ENCODE results near the gene HEY2.
A peak's percentile ranks its signal among the peaks of the same experiment; 100 is the strongest.
"Not testable (repeated sequence)": the region's sequence is repeated elsewhere in the genome, so short reads cannot be mapped to it uniquely, and the experiment has no call there.

HEY2 gene

DNA sequence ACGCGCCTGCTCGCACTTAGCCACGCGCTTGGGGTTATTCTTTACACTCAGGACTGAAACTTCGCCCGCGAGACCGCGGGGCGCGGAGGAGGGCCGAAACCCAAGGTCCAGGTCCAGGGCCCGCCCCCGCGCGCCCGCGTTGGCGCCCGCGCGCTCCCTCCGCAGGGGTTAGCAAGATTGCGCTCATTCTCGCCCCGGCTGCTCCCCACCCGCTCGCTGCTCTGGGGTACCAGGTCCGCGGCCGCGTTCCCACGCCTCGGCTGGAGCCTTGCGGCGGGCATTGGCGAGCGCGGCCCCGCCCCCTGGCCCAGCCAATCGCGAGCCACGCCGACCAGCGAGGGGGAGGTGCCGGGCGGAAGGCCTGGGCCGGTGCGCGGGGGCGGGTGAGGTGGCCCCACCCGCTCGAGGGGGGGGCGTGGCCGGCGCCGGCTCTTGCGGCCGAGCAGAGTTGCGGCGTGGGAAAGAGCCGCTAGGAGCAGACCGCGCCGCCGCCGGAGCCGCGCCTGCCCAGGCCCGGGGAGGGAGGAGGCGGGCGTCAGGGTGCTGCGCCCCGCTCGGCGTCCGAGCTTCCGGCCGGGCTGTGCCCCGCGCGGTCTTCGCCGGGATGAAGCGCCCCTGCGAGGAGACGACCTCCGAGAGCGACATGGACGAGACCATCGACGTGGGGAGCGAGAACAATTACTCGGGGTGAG lies at the start of gene HEY2:
TSS of gene HEY2 (plus strand) at position 460 of the 692 bp plus-strand sequence. CDS start at position 605, 145 bp downstream.
- DNase-seq, result peak; percentile 80

DNA sequence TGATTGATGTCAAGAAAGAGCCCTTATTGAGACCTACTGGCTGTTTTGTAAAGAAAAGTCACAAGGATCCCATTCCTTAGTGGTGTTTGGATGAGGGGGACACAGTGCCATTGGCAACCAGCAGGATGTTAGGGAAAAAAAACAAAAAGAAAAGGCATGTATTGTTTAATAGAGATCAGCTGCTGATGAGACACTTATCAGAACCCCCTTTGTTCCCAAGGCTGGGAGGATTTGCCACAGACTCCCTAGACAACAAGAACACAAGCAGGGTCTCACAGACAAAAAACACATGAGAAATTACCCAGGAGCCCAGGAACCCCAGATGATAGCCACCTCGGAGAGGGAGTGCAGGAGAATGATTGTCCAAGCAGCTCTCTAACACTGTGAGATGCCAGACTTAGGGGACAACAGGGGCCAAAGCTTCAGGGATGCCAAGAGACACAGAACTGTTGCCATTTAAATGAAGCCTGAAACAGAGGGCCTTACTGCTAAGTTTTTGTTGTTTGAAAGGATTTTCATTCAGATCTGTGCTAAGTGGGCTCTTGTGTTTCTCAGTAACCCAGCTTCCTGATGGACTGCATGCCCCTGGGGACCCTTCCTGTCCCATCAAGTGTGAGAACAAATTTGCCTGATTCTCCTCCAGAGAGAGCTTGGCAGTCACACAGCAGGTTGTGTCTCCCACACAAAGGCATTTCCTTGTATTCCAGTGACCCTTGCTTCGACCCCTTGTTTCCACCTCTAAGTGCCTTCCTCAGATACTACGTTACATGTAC lies 48.7 kb upstream of the HEY2 start:
- no peak for DNase-seq

DNA sequence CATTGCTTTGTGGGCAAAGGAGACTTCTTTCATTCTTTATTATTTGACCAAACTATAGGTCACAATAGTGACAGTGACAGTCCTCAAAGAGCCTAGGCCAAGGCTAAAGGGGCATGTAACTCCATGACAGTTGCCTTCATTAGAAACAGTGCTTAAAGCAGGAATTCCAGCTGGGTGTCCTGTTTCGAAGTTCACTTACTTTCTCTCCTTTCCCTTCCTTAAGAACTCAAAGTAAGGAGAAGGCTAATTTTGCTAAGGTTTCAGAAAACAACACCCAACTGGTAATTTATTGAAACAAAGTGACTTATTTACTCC lies 48.1 kb upstream of the HEY2 start:
- DNase-seq, result no peak

DNA sequence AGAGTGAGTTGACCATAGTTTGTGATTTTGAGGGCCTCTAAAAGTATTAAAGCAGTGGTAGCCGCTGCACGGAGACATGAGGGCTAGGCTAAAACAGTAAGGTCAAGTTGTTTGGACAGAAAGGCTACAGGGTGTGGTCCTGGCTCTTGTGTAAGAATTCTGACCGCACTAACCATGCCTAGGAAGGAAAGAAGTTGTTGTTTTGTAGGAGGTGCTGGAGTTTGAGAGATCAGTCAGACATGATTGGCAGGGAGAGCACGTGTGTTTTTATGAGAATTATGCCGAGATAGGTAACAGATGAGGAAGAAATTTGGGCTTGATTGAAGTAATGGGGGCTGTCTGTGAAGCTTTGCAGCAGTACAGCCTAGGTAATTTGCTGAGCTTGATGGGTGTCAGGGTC lies 45.5 kb upstream of the HEY2 start:
- DNase-seq, result not testable (repeated sequence)

DNA sequence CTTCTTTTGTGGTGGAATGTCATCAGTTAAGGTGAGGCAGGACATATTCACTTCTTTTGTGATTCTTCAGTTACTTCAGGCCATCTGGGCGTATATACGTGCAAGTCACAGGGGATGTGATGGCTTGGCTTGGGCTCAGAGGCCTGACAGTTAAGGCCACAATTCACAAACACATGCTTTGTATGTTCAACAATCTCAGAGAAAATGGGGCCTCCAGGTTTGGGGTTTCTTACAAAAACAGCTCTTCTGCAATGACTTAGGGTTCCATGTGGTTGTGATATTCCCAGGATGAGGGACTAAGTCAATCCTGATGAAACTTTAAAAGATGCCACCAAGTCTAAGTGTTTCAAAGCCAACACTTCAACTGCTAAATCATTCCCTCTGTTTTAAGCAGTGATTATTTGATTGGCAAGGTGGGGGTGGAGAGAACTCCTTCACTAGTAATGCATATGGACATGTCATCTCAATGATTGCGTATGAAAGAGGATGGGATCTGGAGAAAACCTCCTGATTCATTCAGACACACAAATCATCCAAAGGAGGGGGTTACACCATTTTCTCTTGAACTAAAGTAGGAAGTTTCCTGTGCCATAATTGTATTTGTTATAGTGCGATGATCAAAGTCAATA lies 41.7 kb upstream of the HEY2 start:
- no peak for DNase-seq

DNA sequence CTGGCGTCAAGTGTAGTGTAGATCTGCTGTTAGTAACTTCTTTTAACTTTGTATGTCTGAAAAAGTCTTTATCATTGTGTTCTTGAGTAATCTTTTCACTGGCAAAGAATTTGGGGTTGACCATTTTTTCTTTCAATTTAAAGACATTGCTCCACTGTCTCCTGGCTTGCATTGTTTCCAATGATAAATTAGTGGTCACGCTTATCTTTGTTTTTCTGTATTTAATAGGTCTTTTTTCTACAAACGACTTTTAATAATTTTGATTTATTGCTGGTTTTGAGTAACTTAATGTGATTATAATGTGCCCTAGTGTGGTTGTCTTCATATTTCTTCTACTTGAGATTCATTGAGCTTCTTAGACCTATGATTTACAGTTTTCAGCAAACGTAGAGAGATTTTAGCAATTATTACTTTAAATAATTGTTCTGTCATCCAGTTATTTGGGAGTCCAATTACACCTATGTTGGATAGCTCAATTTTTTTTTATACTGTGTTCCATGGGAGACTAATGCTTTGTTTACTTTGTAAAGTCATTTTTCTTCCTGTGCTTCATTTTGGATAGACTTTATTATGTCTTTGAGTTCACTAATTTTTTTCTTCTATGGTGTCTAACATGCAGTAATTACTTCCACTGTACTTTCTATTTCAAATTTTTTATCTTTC lies 38.3 kb upstream of the HEY2 start:
- no peak for DNase-seq

DNA sequence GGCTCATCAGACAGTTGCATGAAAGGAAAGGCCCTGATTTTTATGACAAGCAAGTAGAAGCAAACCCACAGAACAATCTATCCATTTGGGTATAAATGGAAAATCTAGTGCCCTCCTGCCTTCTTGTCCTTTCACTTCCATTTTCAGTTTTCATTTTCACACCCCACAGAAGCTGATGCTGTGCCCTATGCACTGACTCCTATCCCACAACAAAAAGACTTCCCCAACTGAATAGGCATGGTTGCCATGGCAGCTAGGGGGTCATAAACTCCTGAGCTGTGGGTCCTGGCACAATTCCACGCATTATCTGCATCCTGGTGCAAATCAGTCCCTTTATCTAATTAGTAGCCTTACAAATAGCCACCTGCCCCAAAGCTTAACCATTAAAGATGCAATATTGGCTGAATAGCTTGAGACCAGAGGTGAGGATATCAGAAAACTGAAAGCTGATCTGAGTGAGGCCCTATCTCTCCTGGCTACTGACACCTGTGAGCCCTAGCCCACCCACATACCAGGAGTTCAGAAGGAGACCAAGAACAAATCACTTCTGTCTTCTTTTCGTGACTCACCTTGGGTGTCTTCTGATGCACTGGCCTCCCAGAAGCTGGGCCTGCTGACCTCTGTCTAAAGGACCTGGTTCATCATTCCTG lies 34.9 kb upstream of the HEY2 start:
- DNase-seq, result no peak

DNA sequence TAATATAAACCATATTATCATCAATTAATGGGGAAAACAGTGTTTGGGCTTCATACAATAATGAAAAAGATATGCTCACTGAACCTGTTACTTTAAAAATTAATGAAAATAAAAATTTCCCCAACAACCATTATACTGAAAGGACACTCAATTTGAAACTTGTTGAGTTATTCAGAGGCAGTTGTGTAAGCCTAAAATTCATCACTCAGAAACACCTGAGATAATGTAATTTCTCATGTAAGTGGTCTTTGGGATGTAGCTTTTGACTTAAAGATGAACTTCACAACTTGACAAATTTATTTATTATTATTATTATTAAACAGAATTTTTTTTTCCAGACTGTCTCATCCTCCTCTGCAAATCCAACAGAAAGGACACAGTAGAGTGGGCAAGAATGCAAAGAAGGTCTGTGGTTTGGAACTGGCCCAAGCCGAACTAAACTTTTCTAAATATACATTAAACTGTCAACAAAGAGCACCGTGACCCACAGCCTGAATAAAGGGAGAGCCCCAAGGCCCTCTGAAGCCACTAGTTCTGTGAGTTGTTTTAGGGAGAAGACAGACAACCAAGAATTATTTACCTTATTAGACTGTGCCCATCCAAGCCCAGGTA lies 32.2 kb upstream of the HEY2 start:
- no peak for DNase-seq

DNA sequence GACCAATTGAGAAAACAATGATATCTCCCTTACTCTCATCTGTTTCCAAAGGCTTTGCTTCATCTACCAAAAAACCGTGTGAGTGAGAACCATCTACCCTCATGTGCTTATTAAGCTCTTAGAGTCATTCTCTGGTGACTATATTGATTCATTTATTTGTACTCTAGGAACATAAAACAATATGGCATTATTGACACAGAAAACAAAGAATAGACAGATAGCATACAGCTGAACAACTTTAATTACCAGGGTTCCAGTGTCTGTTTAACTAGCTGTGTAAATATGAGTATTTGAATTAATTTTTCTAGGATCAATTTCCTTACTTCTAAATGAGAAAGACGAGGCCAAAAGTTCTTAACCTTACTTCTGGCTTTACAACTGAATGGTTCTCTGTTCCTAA lies 31.3 kb upstream of the HEY2 start:
- DNase-seq, result peak; percentile 50

DNA sequence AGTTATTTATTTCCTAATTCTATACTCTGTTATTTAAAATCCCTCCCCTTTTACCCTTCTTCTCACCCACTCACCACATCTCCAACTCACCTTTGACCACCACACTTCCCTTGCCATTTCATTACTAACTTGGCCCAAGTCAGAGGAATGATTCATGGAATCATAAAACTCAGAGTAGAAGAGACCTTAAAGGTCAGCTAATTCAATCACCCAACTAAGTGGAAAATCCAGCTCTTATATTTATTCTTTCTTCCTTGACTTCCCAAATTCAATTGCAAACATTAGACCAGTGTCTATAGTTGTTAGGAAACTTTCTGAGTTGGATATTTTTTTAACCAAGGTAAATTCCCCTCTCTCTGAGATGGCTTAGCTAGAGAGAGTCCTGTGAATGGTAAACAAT lies 26.5 kb upstream of the HEY2 start:
- no peak for DNase-seq

DNA sequence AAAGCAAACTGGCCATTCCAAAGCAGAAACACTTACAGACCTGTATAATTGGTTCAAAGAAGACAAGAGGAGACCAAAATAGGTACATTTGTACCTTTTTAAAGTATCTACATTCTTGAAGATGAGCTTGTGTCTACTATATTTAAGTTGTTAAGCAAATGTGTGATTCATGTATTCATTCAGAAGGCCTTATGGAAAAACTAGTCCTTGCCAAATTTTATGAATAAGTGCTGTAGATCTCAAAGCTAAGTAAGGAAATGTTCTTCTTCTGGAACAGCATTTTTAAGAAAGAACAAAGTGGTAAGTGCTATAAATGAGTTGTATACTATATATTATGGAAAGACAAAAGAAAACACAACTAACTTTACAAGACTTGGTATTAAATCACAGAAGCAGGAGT lies 22.2 kb upstream of the HEY2 start:
- DNase-seq, result no peak

DNA sequence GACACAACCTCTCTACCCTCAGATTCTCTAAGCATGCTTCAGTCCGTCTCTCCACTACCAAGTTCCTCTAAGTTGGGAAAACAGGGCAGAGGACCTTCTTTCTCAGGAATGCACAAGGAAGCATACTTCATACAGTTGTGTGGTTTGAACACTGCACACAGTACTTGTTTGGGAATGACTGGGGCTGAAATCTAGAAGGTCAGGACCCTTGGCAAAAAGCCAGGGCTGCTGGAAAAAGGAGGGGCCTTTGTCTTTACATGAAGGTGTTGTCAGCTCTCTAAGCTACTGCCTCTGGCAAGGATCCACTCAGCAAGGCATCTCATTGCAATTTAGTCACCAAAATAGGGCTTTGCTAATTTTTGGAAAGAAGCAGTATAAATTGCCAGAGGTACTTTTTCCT lies 20.7 kb upstream of the HEY2 start:
- DNase-seq, result no peak

DNA sequence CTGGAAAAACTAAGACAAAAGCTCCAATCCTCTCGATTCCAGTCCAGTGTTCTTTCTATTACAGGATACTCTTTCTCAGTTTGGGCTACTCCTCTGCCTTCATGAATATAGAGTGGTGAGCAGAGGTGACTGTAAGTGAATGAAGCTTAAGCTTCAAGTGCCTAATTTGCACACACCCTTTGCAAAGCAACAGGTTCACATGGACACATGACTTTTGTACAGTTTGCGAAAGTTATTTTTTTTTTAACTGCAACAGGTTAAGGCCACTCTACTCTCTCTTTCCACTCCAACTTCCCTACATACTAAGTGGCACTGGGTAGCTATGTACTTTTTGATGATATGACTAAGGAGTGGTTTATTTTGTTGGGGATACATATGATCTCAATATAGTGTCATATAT lies 19.4 kb upstream of the HEY2 start:
- DNase-seq, result no peak

DNA sequence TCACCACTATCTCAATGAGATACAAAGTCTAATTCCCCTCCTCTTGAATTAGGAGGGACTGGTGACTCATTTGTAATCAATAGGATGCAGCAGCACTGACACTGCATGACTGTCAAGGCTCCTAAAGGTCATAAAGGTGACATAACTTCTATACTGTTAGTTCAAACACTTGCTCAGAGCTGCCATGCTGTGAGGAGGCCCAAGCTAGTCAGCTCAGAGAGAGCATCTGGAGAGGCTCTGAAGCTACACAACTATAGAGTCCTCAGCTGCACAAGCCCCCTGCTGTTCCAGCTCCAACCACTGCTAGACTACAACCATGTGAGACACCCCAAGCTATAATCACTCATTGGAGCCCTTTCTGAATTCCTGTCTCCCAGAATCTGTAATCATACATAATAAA lies 17.0 kb upstream of the HEY2 start:
- no peak for DNase-seq

DNA sequence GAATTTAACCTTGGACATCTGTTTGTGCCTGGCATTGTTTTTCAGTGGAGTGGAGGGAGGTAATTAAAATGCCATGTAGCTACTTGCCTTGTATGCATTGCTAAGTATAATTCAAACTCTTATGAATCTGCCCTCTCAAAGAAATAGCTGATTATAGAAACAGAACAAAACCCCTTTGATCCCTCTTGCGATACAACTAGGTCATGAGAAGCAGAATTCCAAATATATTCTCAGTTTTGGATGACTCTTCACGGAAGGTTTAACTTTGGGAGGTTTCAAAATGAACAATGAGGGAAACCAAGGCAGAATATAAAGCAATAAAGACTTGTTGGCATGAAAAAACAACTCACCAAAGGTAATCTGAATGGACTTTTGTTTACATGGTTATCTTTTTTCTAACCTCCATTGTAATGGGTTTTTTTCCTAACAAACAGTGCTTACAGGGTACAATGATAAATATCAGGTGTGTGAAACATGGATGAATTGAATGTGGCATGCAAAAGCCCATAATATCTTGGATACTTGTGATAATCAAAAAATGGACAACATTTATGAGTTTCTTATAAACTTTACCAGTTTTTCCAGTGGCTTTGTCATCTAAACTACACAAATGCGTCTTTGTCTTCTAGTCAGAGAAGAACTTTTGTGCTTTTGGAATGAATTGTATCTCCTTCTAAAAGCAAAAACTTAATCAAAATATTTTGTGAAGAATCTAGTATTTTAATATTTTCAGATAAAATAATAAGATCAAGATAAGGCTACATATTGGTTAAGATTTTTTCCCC lies 15.7 kb upstream of the HEY2 start:
- no peak for DNase-seq

DNA sequence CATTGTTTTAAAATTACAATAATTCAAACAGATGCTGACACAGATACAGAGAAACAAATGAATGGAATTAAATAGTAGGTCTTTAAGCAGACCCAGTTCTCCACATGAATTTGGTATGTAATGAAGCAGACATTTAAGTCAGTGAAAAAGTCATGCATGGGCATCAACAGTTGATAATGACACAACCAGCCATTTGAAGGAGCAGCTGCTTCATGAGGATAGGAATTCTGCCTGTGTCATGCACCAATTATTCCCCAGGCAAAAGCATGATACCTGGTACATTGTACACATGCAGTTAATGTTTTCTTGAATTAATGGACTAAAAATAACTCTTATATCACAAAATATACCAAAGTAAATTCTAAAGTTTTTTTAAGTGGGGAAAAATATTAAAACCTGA lies 11.2 kb upstream of the HEY2 start:
- no peak for DNase-seq

DNA sequence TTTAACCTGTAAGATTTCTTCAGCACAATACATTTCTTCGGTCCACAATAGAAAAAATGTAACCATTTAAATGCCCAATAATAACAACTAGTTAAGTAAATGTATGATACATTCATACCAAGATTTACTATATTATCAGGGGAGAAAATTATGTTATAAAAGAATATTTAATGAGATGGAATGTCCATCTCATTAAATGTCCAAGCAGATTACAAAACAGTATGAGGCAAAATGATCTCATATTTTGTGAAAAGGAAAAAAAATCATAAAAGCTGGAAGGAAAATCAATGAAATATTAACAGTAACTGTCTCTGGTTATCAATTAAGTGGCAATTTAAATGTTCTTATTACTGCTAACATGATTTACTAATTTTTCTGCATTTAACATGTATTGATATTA lies 10.1 kb upstream of the HEY2 start:
- no peak for DNase-seq

DNA sequence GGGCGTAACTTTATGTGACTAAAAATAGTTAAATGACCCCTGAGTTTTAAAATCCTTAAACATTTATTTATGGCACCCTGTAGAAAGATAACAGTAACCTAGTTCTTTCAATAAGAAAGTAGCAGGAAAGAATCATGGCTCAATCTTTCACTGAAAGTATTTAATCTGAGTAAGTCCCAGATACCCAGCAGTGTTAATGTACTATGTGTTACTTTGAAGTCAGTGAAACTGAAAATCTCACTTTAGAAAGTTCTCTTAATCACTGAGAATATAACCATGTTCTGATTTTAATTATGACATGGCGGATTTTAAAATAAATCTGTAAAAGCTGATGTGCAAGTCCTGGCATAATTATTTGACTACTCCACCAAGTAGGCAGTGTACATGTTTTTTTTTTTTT lies 8.1 kb upstream of the HEY2 start:
- no peak for DNase-seq

DNA sequence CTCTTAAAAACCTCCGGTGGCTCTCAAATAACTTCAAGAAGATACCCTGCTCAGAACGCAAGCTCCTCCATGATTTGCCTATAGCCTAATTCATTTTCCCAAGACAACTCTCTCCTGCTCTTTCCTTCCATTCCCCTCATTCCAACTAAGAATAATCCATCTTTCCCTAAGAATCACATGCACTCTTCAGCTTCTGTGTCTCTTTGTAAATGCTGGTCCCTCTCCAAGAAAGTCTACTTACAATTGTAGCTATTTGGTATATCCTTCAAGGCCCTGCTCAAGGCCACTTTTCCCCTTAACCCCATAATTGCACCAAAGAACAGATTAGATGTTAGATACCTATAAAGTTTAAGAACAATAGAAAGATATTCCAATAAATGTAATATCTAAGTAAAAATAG lies 7.4 kb upstream of the HEY2 start:
- no peak for DNase-seq

DNA sequence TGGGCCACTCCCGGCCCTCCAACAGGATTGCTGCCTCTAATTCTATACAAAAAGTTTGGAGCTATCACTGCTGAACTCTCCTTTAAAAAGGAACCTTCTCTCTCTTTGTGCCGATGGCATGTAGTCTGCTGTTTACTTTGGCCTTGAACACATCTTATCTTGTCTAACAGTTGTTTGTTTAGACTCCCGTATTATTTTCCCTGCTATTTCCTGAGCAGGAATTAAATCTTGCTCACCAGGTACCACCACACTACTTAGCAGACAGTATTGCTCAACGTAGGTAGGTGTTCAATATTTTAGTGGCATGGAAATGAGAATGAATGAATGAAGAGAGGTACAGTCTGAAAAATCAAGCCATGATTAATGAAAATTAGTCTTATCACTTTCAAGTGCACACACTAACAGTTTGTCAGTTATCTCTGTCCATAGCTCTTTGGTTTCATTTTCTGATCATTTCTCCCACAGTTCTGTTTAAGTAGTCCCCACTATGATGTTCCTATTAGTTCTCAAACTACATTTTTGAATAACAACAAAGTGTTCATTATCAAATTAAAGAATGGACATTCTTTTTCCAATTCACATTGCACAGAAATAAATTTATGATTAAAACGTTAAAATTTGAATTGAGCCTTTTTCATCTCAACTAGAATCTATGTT lies 6.8 kb upstream of the HEY2 start:
- DNase-seq, result no peak

DNA sequence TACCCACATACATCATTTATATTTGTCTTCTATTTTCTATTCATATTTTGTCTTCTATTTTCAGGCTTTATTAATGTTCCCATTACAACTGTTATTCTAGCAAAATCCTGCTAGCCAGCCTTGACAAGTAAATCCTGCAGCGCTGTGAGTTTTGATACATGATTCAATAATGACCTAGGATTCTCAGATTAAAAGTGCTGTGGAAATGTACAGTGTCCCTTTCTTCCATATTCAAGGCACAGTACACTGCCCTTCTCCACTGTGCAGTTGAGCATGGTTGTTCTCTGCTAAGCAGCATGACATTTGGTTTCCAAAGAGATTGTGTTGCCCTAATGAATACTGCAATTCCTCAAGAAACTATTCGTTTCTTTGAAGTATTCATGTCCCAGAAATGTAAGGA lies 5.8 kb upstream of the HEY2 start:
- DNase-seq, result no peak

All from DMS153 (cell line).